ENCODE measurements around the gene ADAM23.

ADAM23 gene

GRCh38 chr2:206626108-206626507 lies 182.8 kb downstream of the ADAM23 start:
- Histone ChIP-seq H3K23ac (ENCODE audit: low read depth, low read length, poor library complexity) (no peak overlapping the region), H3K27ac (replicated peaks; ENCODE audit: low read length) (no peak overlapping the region)

GRCh38 chr2:206627632-206628031 lies 184.3 kb downstream of the ADAM23 start:
- Histone ChIP-seq H3K4me2 (ENCODE audit: insufficient read depth, low read length, poor library complexity, severe bottlenecking) (no peak overlapping the region), H3K18ac (ENCODE audit: low read length) (no peak overlapping the region), H3K36me3 (replicated peaks in 1 of 2; ENCODE audit: control insufficient read depth in 2 of 2, insufficient read depth in 2 of 2, low read length in 2 of 2) (no peaks in the 10 kb centered on the region), H4K91ac (ENCODE audit: low read depth, low read length, poor library complexity) (no peak overlapping the region), H3K79me1 (ENCODE audit: low read depth, low read length) (no peaks in the 10 kb centered on the region), H3K14ac (ENCODE audit: low read length) (no peak overlapping the region), H2BK120ac (ENCODE audit: low read depth, low read length) (no peak overlapping the region), H3K4me1 (ENCODE audit: control insufficient read depth in 2 of 2, insufficient read depth in 1 of 2, low read depth in 1 of 2, low read length in 2 of 2) (peaks cover 6 to 8% of the 10 kb centered on the region in 2 donors), H3K27ac (replicated peaks; ENCODE audit: low read length) (no peak overlapping the region), H3K27me3 (ENCODE audit: control insufficient read depth in 3 of 3, insufficient read depth in 3 of 3, low read depth in 1 of 3, low read length in 3 of 3) (peaks cover 0 to 3% (median 0%) of the 10 kb centered on the region in 3 experiments), H2BK5ac (ENCODE audit: low read length) (no peak overlapping the region), H3K9me3 (replicated peaks in 1 of 2; ENCODE audit: control insufficient read depth in 2 of 2, insufficient read depth in 1 of 2, low read depth in 1 of 2, low read length in 2 of 2) (no peaks in the 10 kb centered on the region), H3K4me3 (ENCODE audit: low read length in 2 of 2) (no peak overlapping the region), H3K23ac (ENCODE audit: low read depth, low read length, poor library complexity) (no peak overlapping the region), H3K4ac (ENCODE audit: low read length) (no peak overlapping the region), H4K8ac (ENCODE audit: low read depth, low read length) (no peak overlapping the region), H2BK12ac (ENCODE audit: low read length) (no peak overlapping the region), H3K9ac (ENCODE audit: low read depth, low read length, poor library complexity) (no peak overlapping the region), H2AFZ (ENCODE audit: low read length) (no peak overlapping the region), H2BK15ac (ENCODE audit: low read length) (no peak overlapping the region), H2AK5ac (ENCODE audit: low read depth, low read length) (no peak overlapping the region)
- DNase-seq (ENCODE audit: low spot score): no peak

More at GRCh38 chr2:206626108-206626507, 182.8 kb downstream of the ADAM23 start:
- Histone ChIP-seq H3K4me2 (ENCODE audit: insufficient read depth, low read length, poor library complexity, severe bottlenecking) (no peak overlapping the region), H3K36me3 (replicated peaks in 1 of 2; ENCODE audit: control insufficient read depth in 2 of 2, insufficient read depth in 2 of 2, low read length in 2 of 2) (no peaks in the 10 kb centered on the region), H4K91ac (ENCODE audit: low read depth, low read length, poor library complexity) (no peak overlapping the region), H3K79me1 (ENCODE audit: low read depth, low read length) (no peaks in the 10 kb centered on the region), H3K18ac (ENCODE audit: low read length) (no peak overlapping the region), H3K14ac (ENCODE audit: low read length) (no peak overlapping the region), H2BK120ac (ENCODE audit: low read depth, low read length) (no peak overlapping the region), H3K4me1 (ENCODE audit: control insufficient read depth in 2 of 2, insufficient read depth in 1 of 2, low read depth in 1 of 2, low read length in 2 of 2) (peaks cover 6 to 8% of the 10 kb centered on the region in 2 donors), H3K27me3 (ENCODE audit: control insufficient read depth in 3 of 3, insufficient read depth in 3 of 3, low read depth in 1 of 3, low read length in 3 of 3) (peaks cover 0 to 3% (median 0%) of the 10 kb centered on the region in 3 experiments), H2BK15ac (ENCODE audit: low read length) (no peak overlapping the region), H3K4ac (ENCODE audit: low read length) (no peak overlapping the region), H3K9me3 (replicated peaks in 1 of 2; ENCODE audit: control insufficient read depth in 2 of 2, insufficient read depth in 1 of 2, low read depth in 1 of 2, low read length in 2 of 2) (no peaks in the 10 kb centered on the region), H4K8ac (ENCODE audit: low read depth, low read length) (no peak overlapping the region), H2AK5ac (ENCODE audit: low read depth, low read length) (no peak overlapping the region), H3K4me3 (ENCODE audit: low read length in 2 of 2) (no peak overlapping the region), H2AFZ (ENCODE audit: low read length) (no peak overlapping the region), H3K9ac (ENCODE audit: low read depth, low read length, poor library complexity) (no peak overlapping the region), H2BK5ac (ENCODE audit: low read length) (no peak overlapping the region), H2BK12ac (ENCODE audit: low read length) (no peak overlapping the region)
- WGBS, 2 donors (ENCODE audit: extremely low coverage in 2 of 2, insufficient read length in 2 of 2, insufficient replicate concordance in 1 of 2): no CpG with 5 or more reads among the region's 2 CpGs
- no peak for DNase-seq (ENCODE audit: low spot score)

GRCh38 chr2:206631340-206631739 lies 188.0 kb downstream of the ADAM23 start:
- Histone ChIP-seq H3K4ac (ENCODE audit: low read length) (no peak overlapping the region), H3K9me3 (replicated peaks in 1 of 2; ENCODE audit: control insufficient read depth in 2 of 2, insufficient read depth in 1 of 2, low read depth in 1 of 2, low read length in 2 of 2) (no peaks in the 10 kb centered on the region), H3K4me3 (ENCODE audit: low read length in 2 of 2) (no peak overlapping the region), H3K36me3 (replicated peaks in 1 of 2; ENCODE audit: control insufficient read depth in 2 of 2, insufficient read depth in 2 of 2, low read length in 2 of 2) (no peaks in the 10 kb centered on the region), H3K23ac (ENCODE audit: low read depth, low read length, poor library complexity) (no peak overlapping the region), H2AFZ (ENCODE audit: low read length) (no peak overlapping the region), H3K27me3 (ENCODE audit: control insufficient read depth in 3 of 3, insufficient read depth in 3 of 3, low read depth in 1 of 3, low read length in 3 of 3) (peaks cover 0 to 3% (median 0%) of the 10 kb centered on the region in 3 experiments), H3K9ac (ENCODE audit: low read depth, low read length, poor library complexity) (no peak overlapping the region), H3K4me1 (ENCODE audit: control insufficient read depth in 2 of 2, insufficient read depth in 1 of 2, low read depth in 1 of 2, low read length in 2 of 2) (peaks cover 6 to 8% of the 10 kb centered on the region in 2 donors), H2BK120ac (ENCODE audit: low read depth, low read length) (no peak overlapping the region), H2BK5ac (ENCODE audit: low read length) (no peak overlapping the region), H4K8ac (ENCODE audit: low read depth, low read length) (no peak overlapping the region), H3K4me2 (ENCODE audit: insufficient read depth, low read length, poor library complexity, severe bottlenecking) (no peak overlapping the region), H4K91ac (ENCODE audit: low read depth, low read length, poor library complexity) (no peak overlapping the region), H2BK12ac (ENCODE audit: low read length) (no peak overlapping the region), H2BK15ac (ENCODE audit: low read length) (no peak overlapping the region), H3K18ac (ENCODE audit: low read length) (no peak overlapping the region), H3K79me1 (ENCODE audit: low read depth, low read length) (no peaks in the 10 kb centered on the region), H3K27ac (replicated peaks; ENCODE audit: low read length) (no peak overlapping the region), H2AK5ac (ENCODE audit: low read depth, low read length) (no peak overlapping the region), H3K14ac (ENCODE audit: low read length) (no peak overlapping the region)
- no CpG with 5 or more reads among the region's 3 CpGs for WGBS, 2 donors (ENCODE audit: extremely low coverage in 2 of 2, insufficient read length in 2 of 2, insufficient replicate concordance in 1 of 2)
- no peak for DNase-seq (ENCODE audit: low spot score)

- Histone ChIP-seq H3K4me3 (ENCODE audit: low read length in 2 of 2) (no peak overlapping the region), H2BK5ac (ENCODE audit: low read length) (no peak overlapping the region), H2AK5ac (ENCODE audit: low read depth, low read length) (no peak overlapping the region), H2BK15ac (ENCODE audit: low read length) (no peak overlapping the region), H3K23ac (ENCODE audit: low read depth, low read length, poor library complexity) (no peak overlapping the region), H3K4ac (ENCODE audit: low read length) (no peak overlapping the region), H2AFZ (ENCODE audit: low read length) (no peak overlapping the region), H3K36me3 (replicated peaks in 1 of 2; ENCODE audit: control insufficient read depth in 2 of 2, insufficient read depth in 2 of 2, low read length in 2 of 2) (no peaks in the 10 kb centered on the region), H4K91ac (ENCODE audit: low read depth, low read length, poor library complexity) (no peak overlapping the region), H3K79me1 (ENCODE audit: low read depth, low read length) (no peaks in the 10 kb centered on the region), H3K27ac (replicated peaks; ENCODE audit: low read length) (no peak overlapping the region), H3K14ac (ENCODE audit: low read length) (no peak overlapping the region), H3K9me3 (replicated peaks in 1 of 2; ENCODE audit: control insufficient read depth in 2 of 2, insufficient read depth in 1 of 2, low read depth in 1 of 2, low read length in 2 of 2) (no peaks in the 10 kb centered on the region), H3K18ac (ENCODE audit: low read length) (no peak overlapping the region), H2BK120ac (ENCODE audit: low read depth, low read length) (no peak overlapping the region), H4K8ac (ENCODE audit: low read depth, low read length) (no peak overlapping the region), H3K4me2 (ENCODE audit: insufficient read depth, low read length, poor library complexity, severe bottlenecking) (no peak overlapping the region), H2BK12ac (ENCODE audit: low read length) (no peak overlapping the region), H3K4me1 (ENCODE audit: control insufficient read depth in 2 of 2, insufficient read depth in 1 of 2, low read depth in 1 of 2, low read length in 2 of 2) (peaks cover 2 to 4% of the 10 kb centered on the region in 2 donors), H3K9ac (ENCODE audit: low read depth, low read length, poor library complexity) (no peak overlapping the region), H3K27me3 (ENCODE audit: control insufficient read depth in 3 of 3, insufficient read depth in 3 of 3, low read depth in 1 of 3, low read length in 3 of 3) (peaks cover 0 to 23% (median 2%) of the 10 kb centered on the region in 3 experiments)
- WGBS, 2 donors (ENCODE audit: extremely low coverage in 2 of 2, insufficient read length in 2 of 2, insufficient replicate concordance in 1 of 2): no CpG with 5 or more reads among the region's 1 CpG
- no peak for DNase-seq (ENCODE audit: low spot score)
Measured at GRCh38 chr2:206635015-206635414, 191.7 kb downstream of the ADAM23 start.
